Urinary bladder (tissue), 4 donors: Measurements from ENCODE around the gene XCL1. TPM values are rescaled to one million over a fixed set of nuclear protein-coding genes. Genes with fewer than 3 reads are reported as not detected.
"Not testable (repeated sequence)": the region's sequence is repeated elsewhere in the genome, so short reads cannot be mapped to it uniquely, and the experiment has no call there.

ENCODE experiments used
- DNase-seq: peaks from one replicate; pipeline ENCODE4 v3.0.0-alpha.2; 2015; ENCODE audit errors: extremely low spot score
- H3K27ac ChIP-seq: one replicate; pipeline ENCODE4 v1.5.1; 2013; ENCODE audit warnings: low read depth, mild to moderate bottlenecking, moderate library complexity
- H3K36me3 ChIP-seq: one replicate; pipeline ENCODE4 v1.6.1; 2013; ENCODE audit warnings: mild to moderate bottlenecking, moderate library complexity; ENCODE audit not compliant: insufficient read depth
- H3K4me1 ChIP-seq: one replicate; pipeline ENCODE4 v1.6.1; 2013; ENCODE audit warnings: mild to moderate bottlenecking, moderate library complexity; ENCODE audit not compliant: insufficient read depth
- H3K4me3 ChIP-seq: one replicate; pipeline ENCODE4 v1.5.1; 2013; ENCODE audit warnings: low read depth, low read length
- WGBS: extraction: QIAGEN DNeasy Blood & Tissue Kit; methylation state at CpG from one replicate; pipeline ENCODE4 v1.1.7; 2013; 5-methylcytosine and 5-hydroxymethylcytosine counted together
- polyA plus RNA-seq: library from polyadenylated mRNA; stranded (reverse); fragments of 200-250 nt; gene quantifications from one replicate; pipeline ENCODE4 v1.2.3, GENCODE V29; 2013
- total RNA-seq: library from RNA; depleted of rRNA; stranded (reverse); fragments of >200 nt; gene quantifications from one replicate; pipeline ENCODE4 v1.2.3, GENCODE V29; 2014
- donor health status: healthy with polysubstance abuse.
- donor health status: healthy.

XCL1 gene
- total and polyA plus RNA-seq, 2 donors: 0.30 TPM; not detected in 1

GRCh38 chr1:168580991-168581390 is 4.6 kb downstream of the XCL1 start:
- DNase-seq, H3K36me3 ChIP-seq, H3K4me3 ChIP-seq, H3K4me1 ChIP-seq, H3K27ac ChIP-seq: not testable (repeated sequence)
- 84% methylated on average over 7 of the region's 7 CpGs for WGBS

- Histone ChIP-seq H3K4me1 (peaks cover 2% of the 10 kb centered on the region), H3K4me3 (no peak overlapping the region), H3K36me3 (no peaks in the 10 kb centered on the region), H3K27ac (no peak overlapping the region)
- WGBS: 77% methylated on average over 4 of the region's 4 CpGs
- DNase-seq: no peak
Observed at GRCh38 chr1:168581817-168582572, 5.6 kb downstream of the XCL1 start.

- H3K36me3 ChIP-seq: no peaks in the 10 kb centered on the region
- no peak overlapping the region for H3K27ac ChIP-seq
- peaks cover 2% of the 10 kb centered on the region for H3K4me1 ChIP-seq
- 29% methylated on average over 6 of the region's 6 CpGs for WGBS
- H3K4me3 ChIP-seq: no peak overlapping the region
- DNase-seq: no peak
Observed at GRCh38 chr1:168582688-168583336, 6.4 kb downstream of the XCL1 start.

- Histone ChIP-seq H3K36me3 (no peaks in the 10 kb centered on the region), H3K4me1 (peaks cover 2% of the 10 kb centered on the region), H3K27ac (no peak overlapping the region), H3K4me3 (no peak overlapping the region)
- WGBS: 85% methylated on average over 6 of the region's 6 CpGs
- no peak for DNase-seq
Observed at GRCh38 chr1:168583571-168583970, 7.2 kb downstream of the XCL1 start.

- Histone ChIP-seq H3K4me3 (no peak overlapping the region), H3K27ac (no peak overlapping the region), H3K4me1 (peaks cover 2% of the 10 kb centered on the region), H3K36me3 (no peaks in the 10 kb centered on the region)
- WGBS: 48% methylated on average over 3 of the region's 3 CpGs
- no peak for DNase-seq
Observed at GRCh38 chr1:168585191-168585590, 8.8 kb downstream of the XCL1 start.

DNA sequence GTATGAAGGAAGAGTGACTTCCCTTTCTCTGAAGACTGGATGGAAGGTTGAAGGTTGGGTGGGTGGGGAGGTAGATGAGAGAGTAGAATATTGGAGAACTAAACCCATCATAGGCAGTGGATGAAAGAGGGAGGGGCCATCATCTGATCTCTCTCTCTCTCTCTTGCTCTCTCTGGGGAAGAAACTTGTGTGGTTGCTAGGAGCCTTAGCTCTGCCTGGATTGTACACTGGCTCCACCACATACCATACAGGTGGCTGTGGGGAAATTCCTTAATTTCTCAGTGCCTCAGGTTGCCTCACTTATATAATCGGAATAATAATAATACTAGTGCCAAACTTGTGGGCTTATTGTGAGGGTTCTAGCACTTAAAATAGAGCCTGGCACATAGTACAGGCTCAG is 9.5 kb downstream of the XCL1 start:
- DNase-seq: no peak
- Histone ChIP-seq H3K36me3 (no peaks in the 10 kb centered on the region), H3K27ac (no peak overlapping the region), H3K4me1 (peaks cover 2% of the 10 kb centered on the region), H3K4me3 (no peak overlapping the region)
- 97% methylated on average over 1 of the region's 1 CpG for WGBS

DNA sequence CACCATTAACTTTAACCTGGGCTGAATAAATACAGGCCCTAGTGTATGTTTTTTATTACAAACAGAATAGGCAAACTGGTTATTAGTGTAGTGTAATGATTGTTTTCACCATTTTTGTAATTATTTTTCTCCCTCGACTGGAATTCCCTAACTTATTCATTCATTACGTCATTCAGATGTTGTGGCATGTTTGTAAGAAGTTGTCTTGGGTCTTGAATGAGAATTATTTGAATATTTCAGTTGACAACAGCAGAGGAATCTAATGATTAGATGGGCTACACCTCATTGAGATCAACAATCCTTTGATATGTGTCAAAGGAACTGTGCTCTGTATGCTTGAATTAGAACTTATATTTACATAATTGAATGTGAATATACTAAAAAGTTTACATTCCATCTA is 12.8 kb downstream of the XCL1 start:
- H3K4me3 ChIP-seq: no peak overlapping the region
- no peak for DNase-seq
- H3K36me3 ChIP-seq: no peaks in the 10 kb centered on the region
- no peaks in the 10 kb centered on the region for H3K4me1 ChIP-seq
- H3K27ac ChIP-seq: no peak overlapping the region
- WGBS: 91% methylated on average over 2 of the region's 2 CpGs

DNA sequence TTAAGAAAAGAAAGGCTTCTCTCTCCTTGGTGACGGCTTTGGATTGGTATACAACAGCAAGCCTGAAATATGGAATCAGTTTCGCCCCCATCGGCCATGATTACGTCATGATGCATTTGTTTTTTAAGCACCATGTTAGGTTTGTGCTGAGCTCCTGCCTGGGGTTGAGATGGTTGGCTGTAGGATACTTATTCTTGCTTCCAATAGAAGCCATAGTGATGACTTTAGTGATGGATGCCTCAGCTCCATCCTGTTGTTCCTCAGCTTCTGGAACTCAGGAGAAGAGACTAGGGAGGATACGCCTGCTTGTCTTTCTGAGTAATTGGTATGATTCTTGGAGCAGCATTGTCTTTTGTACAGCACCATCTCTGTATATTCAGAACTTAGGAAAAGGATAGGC is 14.7 kb downstream of the XCL1 start:
- WGBS: 95% methylated on average over 5 of the region's 5 CpGs
- no peak for DNase-seq
- Histone ChIP-seq H3K36me3 (no peaks in the 10 kb centered on the region), H3K27ac (no peak overlapping the region), H3K4me3 (no peak overlapping the region), H3K4me1 (no peaks in the 10 kb centered on the region)

GRCh38 chr1:168591641-168592250 is 15.3 kb downstream of the XCL1 start:
- H3K36me3 ChIP-seq: no peaks in the 10 kb centered on the region
- H3K4me1 ChIP-seq: no peaks in the 10 kb centered on the region
- no peak overlapping the region for H3K27ac ChIP-seq
- 89% methylated on average over 2 of the region's 2 CpGs for WGBS
- no peak overlapping the region for H3K4me3 ChIP-seq
- no peak for DNase-seq

GRCh38 chr1:168595403-168595802 is 19.0 kb downstream of the XCL1 start:
- not testable (repeated sequence) for H3K36me3 ChIP-seq

GRCh38 chr1:168598125-168598524 is 21.7 kb downstream of the XCL1 start:
- no peak for DNase-seq
- Histone ChIP-seq H3K4me1 (no peaks in the 10 kb centered on the region), H3K36me3 (no peaks in the 10 kb centered on the region), H3K27ac (no peak overlapping the region), H3K4me3 (no peak overlapping the region)
- 91% methylated on average over 3 of the region's 3 CpGs for WGBS

More at GRCh38 chr1:168595403-168595802, 19.0 kb downstream of the XCL1 start:
- DNase-seq, H3K4me3 ChIP-seq, H3K27ac ChIP-seq, H3K4me1 ChIP-seq: not testable (repeated sequence)

GRCh38 chr1:168598892-168599291 is 22.5 kb downstream of the XCL1 start:
- Histone ChIP-seq H3K36me3 (no peaks in the 10 kb centered on the region), H3K4me3 (no peak overlapping the region), H3K27ac (no peak overlapping the region), H3K4me1 (no peaks in the 10 kb centered on the region)
- 97% methylated on average over 1 of the region's 1 CpG for WGBS
- no peak for DNase-seq

DNA sequence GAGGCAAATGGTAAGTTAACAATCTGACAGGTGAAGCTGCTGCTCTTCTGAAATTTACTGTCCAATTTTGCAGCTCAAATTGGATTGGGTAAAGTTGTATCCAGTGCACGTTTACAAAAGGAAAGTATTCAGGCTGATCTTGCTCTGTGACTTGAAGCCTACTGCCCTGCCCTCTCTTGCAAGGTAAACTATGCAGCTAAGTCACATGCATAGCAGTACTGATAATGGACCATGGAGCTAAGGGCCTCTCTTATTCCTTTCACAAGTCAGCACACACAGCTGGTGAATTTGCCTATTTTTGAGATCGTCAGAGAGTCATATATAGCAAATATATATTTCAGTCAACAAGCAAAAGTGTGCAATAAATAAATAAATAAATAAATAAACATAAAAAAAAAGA is 23.2 kb downstream of the XCL1 start:
- 62% methylated on average over 2 of the region's 2 CpGs for WGBS
- H3K4me3 ChIP-seq: no peak overlapping the region
- no peak overlapping the region for H3K27ac ChIP-seq
- no peak for DNase-seq
- no peaks in the 10 kb centered on the region for H3K36me3 ChIP-seq
- H3K4me1 ChIP-seq: no peaks in the 10 kb centered on the region

GRCh38 chr1:168601051-168601450 is 24.6 kb downstream of the XCL1 start:
- no peak overlapping the region for H3K4me3 ChIP-seq
- H3K4me1 ChIP-seq: no peaks in the 10 kb centered on the region
- H3K36me3 ChIP-seq: no peaks in the 10 kb centered on the region
- no peak overlapping the region for H3K27ac ChIP-seq
- 49% methylated on average over 4 of the region's 4 CpGs for WGBS
- DNase-seq: no peak
